Body of pancreas (tissue), 4 donors: ENCODE data around the gene R3HDM2. TPM values are rescaled to one million over a fixed set of nuclear protein-coding genes. Genes with fewer than 3 reads are reported as not detected.
"Not testable (repeated sequence)": the region's sequence is repeated elsewhere in the genome, so short reads cannot be mapped to it uniquely, and the experiment has no call there.

ENCODE experiments used
- ATAC-seq: fragments of 150-250 bp; one replicate; pipeline ENCODE4 v1.9.1; 2016
- DNase-seq, 4 donors: peaks; one replicate each; pipeline ENCODE4 v3.0.0-alpha.2; 2019
- H3K27ac ChIP-seq, 4 donors: fragments of 200-600 bp; sonication (generic); 1 replicate in 3 of 4; 2 replicates in 1 of 4; pipeline versions ENCODE4 v1.5.1 to v1.6.1; 2016 to 2019; ENCODE audit warnings: mild to moderate bottlenecking in 1 of 4, mixed read lengths in 1 of 4, moderate library complexity in 1 of 4
- H3K27me3 ChIP-seq, 2 donors: fragments of 200-600 bp; sonication (generic); one replicate each; pipeline ENCODE4 v1.6.0; 2016; ENCODE audit warnings: mild to moderate bottlenecking in 1 of 2
- H3K36me3 ChIP-seq, 2 donors: fragments of 200-600 bp; sonication (generic); replicated peaks in 1 of 2; 2 replicates each; pipeline ENCODE4 v1.5.1; 2016; ENCODE audit warnings: low read depth in 2 of 2; ENCODE audit not compliant: insufficient read depth in 1 of 2
- H3K4me1 ChIP-seq: fragments of 200-600 bp; sonication (generic); one replicate; pipeline ENCODE4 v1.6.0; 2016
- H3K4me3 ChIP-seq, 2 donors: fragments of 200-600 bp; sonication (generic); 1 replicate in 1 of 2; 2 replicates in 1 of 2; pipeline ENCODE4 v1.5.1; 2016 to 2019
- H3K9me3 ChIP-seq, 3 donors: fragments of 200-600 bp; sonication (generic); 1 replicate in 2 of 3; 2 replicates in 1 of 3; pipeline ENCODE4 v1.5.1; 2016
- CTCF ChIP-seq, 7 experiments: fragments of 450-650 bp in 4 of 7; fragments of 200-600 bp in 3 of 7; sonication (generic) in 3 of 7; IDR thresholded peaks; one replicate each; pipeline ENCODE4 v1.5.1; 2016 to 2019; ENCODE audit warnings: antibody characterized with exemption in 7 of 7
- POLR2A ChIP-seq, 3 donors: fragments of 450-650 bp; IDR thresholded peaks; one replicate each; pipeline ENCODE4 v1.6.1; 2016; ENCODE audit warnings: antibody characterized with exemption in 3 of 3, mild to moderate bottlenecking in 2 of 3
- WGBS, 2 donors: methylation state at CpG; one replicate each; pipeline ENCODE4 v1.1.5; 2017; 5-methylcytosine and 5-hydroxymethylcytosine counted together
- intact Hi-C: fragments of 100-400 bp; cut with DNase I; formaldehyde crosslinking; loops from one replicate; pipeline ENCODE4 v1.15.1; 2023
- total RNA-seq, 2 donors: library from RNA; depleted of rRNA; stranded (reverse); fragments of >200 nt; gene quantifications; one replicate each; pipeline ENCODE4 v1.1.0, GENCODE V29; 2016

The R3HDM2 gene
- total RNA-seq, 2 donors from 2014 or later: 16.1 to 41.9 TPM

- no peak for ATAC-seq
- H3K4me1 ChIP-seq: no peaks in the 10 kb centered on the region
Measured at GRCh38 chr12:57309420-57309819, 121.4 kb downstream of the R3HDM2 start.

GRCh38 chr12:57300961-57301584, 129.8 kb downstream of the R3HDM2 start:
- H3K4me3 ChIP-seq: no peak overlapping the region
- H3K4me1 ChIP-seq: no peaks in the 10 kb centered on the region
- 97 to 99% methylated on average over 3 of the region's 3 CpGs for WGBS, 2 donors
- H3K27me3 ChIP-seq: no peaks in the 10 kb centered on the region
- intact Hi-C loops: loop anchor here (5.0 kb wide), 1 partner anchor 151 kb away; no protein-coding TSS in a partner anchor
- no peak overlapping the region for H3K27ac ChIP-seq
- DNase-seq (no peak), ATAC-seq (no peak)
- TF ChIP-seq CTCF (IDR thresholded peaks at IDR 0.05): no peak
- H3K9me3 ChIP-seq: no peaks in the 10 kb centered on the region
- peaks cover 0 to 17% of the 10 kb centered on the region in 2 donors for H3K36me3 ChIP-seq

More at GRCh38 chr12:57309420-57309819, 121.4 kb downstream of the R3HDM2 start:
- H3K27me3 ChIP-seq: no peaks in the 10 kb centered on the region
- no peak for DNase-seq
- no peak overlapping the region for H3K27ac ChIP-seq
- no peaks in the 10 kb centered on the region for H3K36me3 ChIP-seq
- 45 to 63% methylated on average over 2 of the region's 2 CpGs for WGBS, 2 donors
- TF ChIP-seq CTCF (IDR thresholded peaks at IDR 0.05) (no peak), POLR2A (IDR thresholded peaks at IDR 0.05) (no peak)
- H3K4me3 ChIP-seq: no peak overlapping the region
- intact Hi-C loops: no loop called here
- no peaks in the 10 kb centered on the region for H3K9me3 ChIP-seq

- no peaks in the 10 kb centered on the region for H3K27me3 ChIP-seq
- H3K4me1 ChIP-seq: no peaks in the 10 kb centered on the region
- ATAC-seq: no peak
- H3K4me3 ChIP-seq: no peak overlapping the region
- H3K36me3 ChIP-seq: peaks cover 0 to 18% of the 10 kb centered on the region in 2 donors
- no peak for DNase-seq
- TF ChIP-seq POLR2A (IDR thresholded peaks at IDR 0.05) (no peak), CTCF (IDR thresholded peaks at IDR 0.05) (no peak)
- no peak overlapping the region for H3K27ac ChIP-seq
- intact Hi-C loops: loop anchor here (5.0 kb wide), 1 partner anchor 153 kb away; no protein-coding TSS in a partner anchor
- WGBS, 2 donors: 64 to 81% methylated on average over 1 of the region's 1 CpG
- H3K9me3 ChIP-seq: no peaks in the 10 kb centered on the region
Measured at GRCh38 chr12:57299514-57300016, 131.3 kb downstream of the R3HDM2 start.

GRCh38 chr12:57296291-57296690, 134.6 kb downstream of the R3HDM2 start:
- H3K27me3 ChIP-seq: no peaks in the 10 kb centered on the region
- no peak overlapping the region for H3K27ac ChIP-seq
- intact Hi-C loops: no loop called here
- peaks cover 0 to 20% of the 10 kb centered on the region in 2 donors for H3K36me3 ChIP-seq
- ATAC-seq: no peak
- H3K9me3 ChIP-seq: no peaks in the 10 kb centered on the region
- TF ChIP-seq CTCF (IDR thresholded peaks at IDR 0.05) (no peak), POLR2A (IDR thresholded peaks at IDR 0.05) (no peak)
- no peak overlapping the region for H3K4me3 ChIP-seq
- DNase-seq: no peak
- H3K4me1 ChIP-seq: no peaks in the 10 kb centered on the region
- WGBS, 2 donors: 94 to 98% methylated on average over 4 of the region's 4 CpGs

GRCh38 chr12:57282073-57282472, 148.8 kb downstream of the R3HDM2 start:
- DNase-seq, H3K27ac ChIP-seq, H3K4me3 ChIP-seq, H3K27me3 ChIP-seq, ATAC-seq, intact Hi-C loops, H3K9me3 ChIP-seq, H3K4me1 ChIP-seq, H3K36me3 ChIP-seq: not testable (repeated sequence)
- 82 to 88% methylated on average over 12 of the region's 12 CpGs for WGBS, 2 donors
